ENCODE measurements around the gene THOC6.

Gene THOC6

GRCh38 chr16:2991566-2992261 lies 32.1 kb upstream of the THOC6 start:
- no peak for DNase-seq (ENCODE audit: low read depth, low spot score)

- no peak for DNase-seq (ENCODE audit: low read depth, low spot score)
These were observed 31.3 kb upstream of the THOC6 start for GRCh38 chr16:2992383-2993081.

GRCh38 chr16:2996298-2996697 lies 27.5 kb upstream of the THOC6 start:
- no peak for DNase-seq (ENCODE audit: low read depth, low spot score)

GRCh38 chr16:2999929-3000328 lies 23.9 kb upstream of the THOC6 start:
- DNase-seq (ENCODE audit: low read depth, low spot score): no peak

- no peak for DNase-seq (ENCODE audit: low read depth, low spot score)
These were observed 23.3 kb upstream of the THOC6 start for GRCh38 chr16:3000540-3000939.

GRCh38 chr16:3001316-3001715 lies 22.5 kb upstream of the THOC6 start:
- no peak for DNase-seq (ENCODE audit: low read depth, low spot score)

- peak; percentile 89 for DNase-seq (ENCODE audit: low read depth, low spot score)
These were observed 20.1 kb upstream of the THOC6 start for GRCh38 chr16:3003582-3004270.

GRCh38 chr16:3004319-3004718 lies 19.5 kb upstream of the THOC6 start:
- DNase-seq (ENCODE audit: low read depth, low spot score): no peak

- DNase-seq (ENCODE audit: low read depth, low spot score): no peak
These were observed 19.0 kb upstream of the THOC6 start for GRCh38 chr16:3004781-3005284.

- no peak for DNase-seq (ENCODE audit: low read depth, low spot score)
These were observed 16.5 kb upstream of the THOC6 start for GRCh38 chr16:3007059-3007956.

- DNase-seq (ENCODE audit: low read depth, low spot score): no peak
These were observed 15.7 kb upstream of the THOC6 start for GRCh38 chr16:3007957-3008689.

GRCh38 chr16:3008690-3009037 lies 15.2 kb upstream of the THOC6 start:
- DNase-seq (ENCODE audit: low read depth, low spot score): no peak

GRCh38 chr16:3009568-3010390 lies 14.1 kb upstream of the THOC6 start:
- DNase-seq (ENCODE audit: low read depth, low spot score): no peak

- no peak for DNase-seq (ENCODE audit: low read depth, low spot score)
These were observed 13.3 kb upstream of the THOC6 start for GRCh38 chr16:3010510-3010909.

GRCh38 chr16:3012246-3012645 lies 11.6 kb upstream of the THOC6 start:
- DNase-seq (ENCODE audit: low read depth, low spot score): no peak

- DNase-seq (ENCODE audit: low read depth, low spot score): no peak
These were observed 10.9 kb upstream of the THOC6 start, which contains the start of gene CLDN9 for GRCh38 chr16:3012828-3013420. TSS of gene CLDN9 (plus strand) at chr16:3012923. CDS start at chr16:3013363, 440 bp downstream.

GRCh38 chr16:3013491-3013951 lies 10.3 kb upstream of the THOC6 start:
- no peak for DNase-seq (ENCODE audit: low read depth, low spot score)

GRCh38 chr16:3013998-3014690 lies 9.7 kb upstream of the THOC6 start:
- no peak for DNase-seq (ENCODE audit: low read depth, low spot score)

- no peak for DNase-seq (ENCODE audit: low read depth, low spot score)
These were observed 8.9 kb upstream of the THOC6 start for GRCh38 chr16:3014971-3015370.

All from brain pericyte (primary cell).